ENCODE data around the gene PAPSS2.

- TF ChIP-seq CTCF (IDR thresholded peaks at IDR 0.05 in 8 of 11, conservative IDR thresholded peaks at IDR 0.05 in 3 of 11) = no peak
- TF ChIP-seq POLR2A (IDR thresholded peaks at IDR 0.05) = no peak
- TF ChIP-seq POLR2AphosphoS5 (IDR thresholded peaks at IDR 0.05) = no peak
Measured at GRCh38 chr10:87721781-87722180, 62.1 kb downstream of the PAPSS2 start.

All from spleen (tissue), 7 donors.